Measurements from ENCODE around the gene UBC.

UBC gene

GRCh38 chr12:124863416-124864325 is 50.8 kb downstream of the UBC start, which contains the start of gene SCARB1:
TSS of gene SCARB1 (minus strand) at chr12:124863864. CDS start at chr12:124863720, 144 bp downstream.
- DNase-seq = peak; percentile 37

GRCh38 chr12:124862768-124863415 is 51.6 kb downstream of the UBC start:
- no peak for DNase-seq

GRCh38 chr12:124861898-124862676 is 52.4 kb downstream of the UBC start:
- DNase-seq = no peak
